IMR-90 (cell line): ENCODE measurements around the gene GALNT16.

Experiments
- CTCF ChIP-seq: conservative IDR thresholded peaks from 2 replicates; pipeline ENCODE4 v1.5.1; 2012; ENCODE audit warnings: mild to moderate bottlenecking, low read depth, low read length, improper control_type of control experiment
- POLR2A ChIP-seq: IDR thresholded peaks from 2 replicates; pipeline ENCODE4 v1.6.1; 2012; ENCODE audit warnings: mild to moderate bottlenecking, low read depth, low read length
- RAD21 ChIP-seq: IDR thresholded peaks from 2 replicates; pipeline ENCODE4 v1.6.1; 2012; ENCODE audit warnings: low read length, improper control_type of control experiment
- SMC3 ChIP-seq: fragments of 150-350 bp; IDR thresholded peaks from 2 replicates; pipeline ENCODE4 v1.6.1; 2016; ENCODE audit warnings: low read depth, mild to moderate bottlenecking, antibody characterized with exemption, low read length, moderate library complexity
- USF2 ChIP-seq: fragments of 150-350 bp; IDR thresholded peaks from 2 replicates; pipeline ENCODE4 v1.6.1; 2017; ENCODE audit warnings: mild to moderate bottlenecking, antibody characterized with exemption, low read length, low read depth

- TF ChIP-seq CTCF = no peak
- no peak for TF ChIP-seq POLR2A
- TF ChIP-seq RAD21 = no peak
- no peak for TF ChIP-seq USF2
- TF ChIP-seq SMC3 = no peak
Measured at GRCh38 chr14:69318241-69318640, 58.3 kb downstream of the GALNT16 start.
